HG02981 (cell line): ENCODE data around the gene KCNMB1.

Experiments used
- ATAC-seq: cut with Tn5 transposase; IDR thresholded peaks from one replicate; pipeline ENCODE4 v1.9.1; 2021; ENCODE audit warnings: mild to moderate bottlenecking, moderate library complexity; ENCODE audit not compliant: unreplicated experiment

Gene KCNMB1, protein sequence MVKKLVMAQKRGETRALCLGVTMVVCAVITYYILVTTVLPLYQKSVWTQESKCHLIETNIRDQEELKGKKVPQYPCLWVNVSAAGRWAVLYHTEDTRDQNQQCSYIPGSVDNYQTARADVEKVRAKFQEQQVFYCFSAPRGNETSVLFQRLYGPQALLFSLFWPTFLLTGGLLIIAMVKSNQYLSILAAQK

DNA sequence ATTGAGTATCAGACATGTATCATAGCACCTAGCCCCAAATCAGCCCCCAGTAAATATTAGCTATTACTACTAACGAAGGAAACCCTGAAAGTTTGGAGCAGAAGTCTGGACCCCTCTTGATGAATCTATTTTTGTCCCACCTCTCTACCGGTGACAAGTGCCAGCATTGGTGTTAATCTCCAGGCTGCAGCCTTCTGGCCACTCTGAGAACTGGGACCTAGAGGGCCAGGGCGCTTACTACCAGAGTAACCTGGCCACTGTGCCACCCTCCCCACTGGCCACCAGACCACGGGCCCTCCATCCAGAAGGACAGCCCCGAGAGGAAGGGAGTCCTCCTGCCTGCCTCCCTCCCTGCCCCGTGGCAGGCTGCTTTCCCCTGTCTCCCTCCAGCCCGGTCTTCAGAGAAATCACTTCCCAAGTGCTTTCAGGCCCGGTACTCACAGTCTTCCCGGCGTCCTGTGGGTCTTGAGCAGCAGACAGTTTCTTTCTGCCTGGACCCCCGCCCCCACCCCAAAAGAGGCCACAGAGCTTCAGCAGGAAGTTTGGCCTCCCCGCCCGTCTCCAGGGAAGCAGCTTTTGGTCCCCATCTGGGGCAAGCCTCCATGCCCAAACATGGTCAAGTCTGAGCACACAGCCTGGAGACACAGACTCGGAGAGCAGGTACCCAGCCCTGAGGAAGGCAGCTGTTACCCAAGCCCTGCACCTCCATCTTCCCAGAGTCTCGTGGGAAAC, at the start of gene KCNMB1:
KCNMB1 (minus strand) TSS at position 550 of the 732 bp plus-strand sequence. CDS start 3,920 bp downstream, outside the sequence.
- ATAC-seq = no peak

DNA sequence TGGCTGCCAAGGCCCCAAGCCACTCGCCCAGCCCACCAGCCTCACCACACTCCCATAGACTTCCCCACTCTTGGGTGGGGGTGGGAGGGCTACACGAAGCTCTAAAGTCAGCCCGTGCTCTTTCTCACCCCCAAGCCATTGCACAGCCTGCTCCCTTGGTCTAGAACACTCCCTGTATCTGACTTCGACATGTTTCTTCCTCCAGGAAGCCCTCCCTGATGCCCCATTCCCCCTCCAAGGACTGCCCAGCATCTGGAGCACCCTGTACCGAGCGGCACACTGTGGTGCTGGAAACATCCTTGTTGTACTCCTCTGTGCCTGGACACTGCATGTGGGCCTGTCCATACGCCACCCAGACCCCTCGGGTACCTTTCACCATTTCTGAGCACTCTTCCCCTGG, 49.4 kb upstream of the KCNMB1 start:
- no peak for ATAC-seq

DNA sequence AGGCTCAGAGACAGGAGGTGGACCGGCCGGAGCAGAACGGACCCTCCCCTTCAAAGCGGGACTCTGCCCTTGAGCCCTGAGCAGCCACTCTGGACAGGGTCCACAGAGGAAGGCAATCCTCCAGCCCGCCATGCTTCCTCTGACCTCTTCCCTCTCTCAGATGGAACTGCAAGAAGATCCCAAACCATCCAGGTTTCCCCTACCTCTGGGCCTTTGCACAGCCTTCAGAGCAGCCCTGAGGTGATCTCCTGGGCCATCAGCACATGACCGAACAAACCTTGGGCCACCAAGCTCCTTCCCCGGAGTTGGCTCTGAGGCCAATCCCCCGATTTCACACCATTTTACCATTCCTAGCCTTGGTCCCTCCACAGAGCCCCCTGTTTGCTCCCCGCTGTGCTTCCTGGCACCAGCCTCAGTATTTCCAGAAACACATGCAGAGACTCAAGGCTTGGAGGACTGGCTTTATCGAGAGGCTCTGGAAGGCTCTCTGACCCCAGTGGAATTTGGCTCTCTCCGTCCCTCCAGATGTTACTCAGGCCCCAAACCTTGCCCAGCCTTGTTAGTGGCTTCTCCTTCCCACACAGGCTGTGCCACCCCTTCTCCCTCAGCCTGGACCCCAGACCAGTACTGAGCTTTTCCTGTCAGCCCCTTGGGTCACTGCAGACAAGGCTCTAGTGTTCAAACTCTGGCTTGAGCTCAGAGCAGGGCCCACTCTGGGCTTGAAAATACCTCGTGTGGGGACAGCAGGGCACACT, 48.6 kb upstream of the KCNMB1 start:
- no peak for ATAC-seq

DNA sequence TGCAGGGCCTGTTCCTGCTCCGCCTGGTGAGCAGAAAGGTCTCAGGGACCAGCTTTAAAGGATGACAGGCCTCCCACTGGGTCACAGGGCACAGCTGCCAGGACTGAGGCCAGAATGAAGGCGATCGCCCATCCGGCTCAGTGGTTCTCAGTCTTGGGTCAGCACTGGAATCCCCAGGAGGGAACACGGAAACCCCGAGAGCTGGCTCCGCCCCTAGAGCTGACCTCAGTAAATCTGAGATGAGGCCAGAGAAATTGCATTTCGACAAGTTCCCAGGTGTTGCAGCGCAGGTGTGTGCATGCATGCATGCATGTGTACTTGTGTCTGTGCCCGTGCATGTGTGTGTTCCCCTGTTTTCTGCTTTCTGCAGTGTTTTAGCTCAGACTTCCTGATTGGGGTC, 47.2 kb upstream of the KCNMB1 start:
- ATAC-seq = no peak

DNA sequence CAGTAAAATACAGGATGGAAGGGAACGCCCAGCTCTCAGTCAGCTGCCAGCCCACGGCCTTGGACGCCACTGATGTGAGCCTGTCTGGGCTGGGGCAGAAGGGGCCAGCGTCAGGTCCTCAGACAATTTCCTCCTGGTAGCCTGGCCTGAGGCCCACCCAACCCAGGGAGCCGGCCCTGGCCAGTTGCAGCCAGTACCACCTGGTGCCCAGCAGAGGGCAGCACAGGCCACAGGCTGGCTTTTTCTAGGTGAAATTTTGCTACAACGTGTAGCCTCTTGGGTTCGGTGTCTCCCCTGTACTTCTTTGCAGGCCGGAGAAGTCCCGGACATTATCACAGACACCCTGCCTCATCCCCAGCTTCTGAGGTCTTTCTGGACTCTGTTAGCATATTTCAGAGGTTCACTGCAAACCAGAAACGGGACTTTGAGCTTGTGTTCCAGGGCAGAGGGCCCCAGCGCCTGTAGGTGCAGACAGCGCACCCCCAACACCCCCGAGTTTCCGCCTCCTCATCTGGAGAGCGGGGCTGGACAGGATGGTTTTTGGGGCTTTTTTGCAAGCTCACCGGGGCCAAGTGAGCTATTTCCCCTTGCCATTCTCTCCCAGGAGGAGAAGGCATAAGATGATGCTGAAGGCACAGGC, 45.9 kb upstream of the KCNMB1 start:
- ATAC-seq = peak; percentile 73

DNA sequence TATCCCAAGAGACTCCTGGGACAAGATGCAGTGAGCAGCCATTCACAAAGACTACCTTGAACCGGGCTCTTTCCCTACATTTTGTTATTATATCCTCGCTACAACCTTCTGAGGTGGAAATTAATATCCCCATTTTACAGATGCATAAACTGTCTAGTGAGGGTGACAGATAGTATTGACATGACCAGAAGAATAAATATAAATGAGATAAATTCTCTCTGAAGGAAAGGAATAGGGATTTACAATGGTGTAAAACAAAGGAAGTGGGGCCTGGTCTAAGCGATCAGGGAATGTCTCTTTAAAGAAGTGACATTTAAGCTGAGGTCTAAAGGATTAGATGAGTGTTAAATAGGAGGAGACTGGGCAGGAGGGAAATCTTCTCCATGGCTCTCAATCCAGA, 43.5 kb upstream of the KCNMB1 start:
- no peak for ATAC-seq

DNA sequence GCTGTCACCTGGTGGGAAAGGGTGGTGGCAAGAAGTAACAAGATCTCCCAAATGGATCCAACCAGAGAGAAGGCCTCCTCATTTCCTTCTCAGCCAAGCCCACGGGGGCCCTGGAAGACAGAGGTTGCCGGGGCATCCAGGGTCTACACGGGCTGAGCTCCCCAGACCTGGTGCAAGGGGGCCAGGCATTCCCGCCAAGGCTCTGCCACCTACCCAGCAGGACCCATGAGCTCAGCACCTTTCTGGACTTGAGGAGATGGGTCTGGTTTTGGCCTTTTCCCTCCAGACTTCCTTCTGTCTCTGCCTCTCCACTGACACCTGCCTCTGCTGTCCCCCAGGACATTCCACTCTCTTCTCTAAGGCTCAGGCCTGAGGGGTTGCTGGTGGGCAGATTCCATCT, 42.4 kb upstream of the KCNMB1 start:
- ATAC-seq = no peak

DNA sequence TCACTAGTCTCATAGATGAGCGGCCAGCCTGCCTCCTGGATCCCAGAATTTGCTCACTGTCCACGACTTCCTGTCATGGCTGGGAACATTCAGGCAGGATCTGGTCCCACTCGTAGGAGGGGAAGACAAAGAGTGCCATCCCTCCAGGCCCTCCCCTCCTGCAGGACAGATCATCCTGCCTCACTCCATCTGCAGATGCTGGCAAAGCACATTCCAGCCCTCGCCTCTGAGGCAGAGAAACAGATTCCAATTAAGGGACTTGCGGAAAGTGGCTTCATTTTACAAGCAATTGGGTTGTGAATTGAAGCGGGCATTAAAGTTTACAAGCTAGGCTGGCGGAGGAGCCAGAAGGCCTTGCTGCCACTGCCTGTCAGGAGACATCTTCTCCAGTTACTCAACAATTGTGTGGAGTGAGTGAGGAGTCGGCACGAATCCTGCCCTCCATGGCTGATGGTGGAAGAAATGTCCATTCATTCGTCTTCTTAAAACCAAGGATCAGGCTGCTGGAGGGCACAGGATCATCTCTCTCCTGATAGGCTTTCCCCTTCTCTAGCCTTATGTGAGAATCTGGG, 41.8 kb upstream of the KCNMB1 start:
- ATAC-seq = no peak

DNA sequence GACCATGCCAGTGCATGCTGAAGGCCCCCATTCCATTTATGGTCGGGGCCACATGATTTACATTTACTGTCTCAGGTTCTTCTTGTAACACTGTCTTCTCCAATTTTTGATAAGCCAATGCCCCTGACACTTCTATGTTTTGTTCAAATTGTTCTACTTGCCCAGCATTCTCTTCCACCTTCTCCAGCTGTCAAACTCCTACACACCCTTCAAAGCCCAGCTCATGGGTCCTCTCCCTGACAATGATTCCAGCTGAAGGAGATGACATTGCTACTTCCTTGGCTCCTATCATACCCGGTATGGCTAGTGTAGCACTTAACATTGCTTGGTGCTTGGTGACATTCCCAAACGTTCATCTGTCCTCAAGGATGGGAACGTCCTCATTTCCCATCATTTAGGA, 41.1 kb upstream of the KCNMB1 start:
- no peak for ATAC-seq

DNA sequence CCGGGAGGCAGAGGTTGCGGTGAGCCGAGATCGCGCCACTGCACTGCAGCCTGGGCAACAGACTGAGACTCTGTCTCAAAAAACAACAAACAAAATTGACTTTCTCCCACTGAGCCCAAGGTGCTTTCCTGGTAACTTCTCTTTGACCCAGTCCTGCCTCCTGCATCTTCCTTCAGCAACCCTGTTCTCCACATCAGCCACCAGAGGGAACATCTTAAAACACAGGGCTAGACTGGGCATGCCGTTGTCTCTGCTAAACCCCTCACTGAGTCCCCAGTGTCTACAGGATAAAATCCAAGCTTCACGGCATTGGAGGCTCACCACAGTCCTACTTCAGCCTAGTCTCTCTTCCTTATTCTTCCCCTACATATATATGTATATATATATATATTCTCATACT, 39.8 kb upstream of the KCNMB1 start:
- no peak for ATAC-seq

DNA sequence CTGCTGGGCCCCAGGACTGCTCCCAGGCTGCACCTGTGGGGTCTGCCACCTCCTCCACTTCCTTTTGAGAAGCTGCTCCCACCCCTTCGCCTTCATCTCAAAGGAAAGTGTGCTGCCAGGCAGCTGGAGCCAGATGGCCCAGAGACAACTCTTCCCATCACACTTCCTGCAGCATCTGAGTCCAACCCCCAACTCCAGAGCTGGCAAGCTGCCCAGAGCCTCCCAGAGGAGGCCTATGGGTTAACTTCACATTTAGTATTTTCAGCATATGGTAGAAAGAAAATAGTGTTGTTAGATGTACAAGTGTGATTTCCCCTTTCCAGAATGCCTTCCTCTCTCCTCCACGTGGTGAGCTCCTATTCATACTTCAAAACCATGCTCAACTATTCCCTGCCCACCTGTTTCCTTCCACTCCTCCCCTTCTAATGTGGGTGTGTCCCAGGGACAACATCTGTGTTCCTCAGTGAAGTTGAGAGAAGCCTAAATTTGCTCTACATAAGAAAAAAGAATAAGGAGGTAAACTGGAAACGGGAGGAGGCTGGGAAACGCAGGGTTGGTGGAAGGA, 38.6 kb upstream of the KCNMB1 start:
- no peak for ATAC-seq

DNA sequence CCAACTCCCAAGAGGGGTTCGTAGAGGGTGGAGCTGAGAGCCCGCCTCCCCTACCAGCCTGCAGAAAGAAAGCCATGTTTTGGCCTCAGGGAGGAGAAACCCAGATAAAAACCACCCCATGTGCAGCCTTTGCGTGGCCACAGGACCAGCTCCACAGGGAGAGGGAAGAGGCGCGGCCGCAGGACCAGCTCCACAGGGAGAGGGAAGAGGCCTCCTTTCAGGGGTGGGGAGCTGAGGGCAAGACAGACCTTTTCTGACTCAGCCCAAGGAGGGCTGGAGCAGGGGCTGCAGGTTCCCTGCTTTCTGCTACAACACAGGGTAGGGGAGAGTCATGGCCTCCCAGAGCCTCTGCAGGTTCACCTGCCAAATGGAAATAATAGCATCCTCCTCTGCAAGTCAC, 37.6 kb upstream of the KCNMB1 start:
- no peak for ATAC-seq

DNA sequence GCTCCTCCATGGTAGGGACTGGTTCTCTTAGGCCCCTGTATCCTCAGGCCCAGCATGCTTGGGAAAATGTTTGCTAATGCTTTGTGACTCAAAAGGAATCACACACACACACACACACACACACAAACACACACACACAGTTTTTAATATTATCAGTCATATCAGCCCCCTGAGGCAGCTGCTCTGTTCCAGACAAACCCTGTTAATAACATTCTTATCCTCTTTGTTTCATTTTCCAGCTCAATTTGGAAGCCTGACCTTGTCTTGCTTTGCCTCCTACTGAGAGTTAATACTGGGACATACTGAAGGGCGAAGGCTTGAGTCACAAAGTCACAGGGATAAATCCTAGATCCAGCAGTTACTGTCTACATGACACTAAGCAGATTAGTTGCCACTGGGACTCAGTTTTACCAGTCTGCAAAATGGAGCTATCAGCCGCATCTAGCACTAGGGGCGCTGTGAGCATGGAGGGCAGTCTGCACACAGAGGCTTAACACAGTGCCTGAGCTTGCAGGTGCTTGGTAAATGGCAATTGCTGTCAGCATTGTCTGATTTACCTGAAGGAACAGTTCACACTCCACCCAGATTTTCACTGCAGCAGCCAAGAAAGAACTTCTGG, 37.1 kb upstream of the KCNMB1 start:
- ATAC-seq = no peak

DNA sequence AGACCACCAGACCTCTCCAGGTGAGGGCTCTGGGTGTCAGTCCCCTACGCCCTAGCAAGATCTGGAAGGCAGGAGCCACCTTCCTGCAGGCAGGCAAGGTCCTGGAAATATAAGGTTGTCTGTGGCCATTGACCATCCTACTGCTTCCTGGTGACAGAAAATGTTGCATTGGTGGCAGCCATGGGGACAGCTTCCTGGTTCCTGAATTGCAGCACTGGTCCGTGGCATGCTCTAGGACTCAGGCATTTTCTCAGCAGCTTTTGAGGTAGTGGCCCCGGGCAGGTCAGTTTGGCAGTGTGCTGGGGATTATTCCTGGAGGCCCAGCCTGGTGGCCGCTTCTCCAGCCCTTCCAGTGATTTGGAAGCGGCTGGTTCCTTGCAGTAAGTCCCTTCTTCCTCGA, 36.6 kb upstream of the KCNMB1 start:
- no peak for ATAC-seq

DNA sequence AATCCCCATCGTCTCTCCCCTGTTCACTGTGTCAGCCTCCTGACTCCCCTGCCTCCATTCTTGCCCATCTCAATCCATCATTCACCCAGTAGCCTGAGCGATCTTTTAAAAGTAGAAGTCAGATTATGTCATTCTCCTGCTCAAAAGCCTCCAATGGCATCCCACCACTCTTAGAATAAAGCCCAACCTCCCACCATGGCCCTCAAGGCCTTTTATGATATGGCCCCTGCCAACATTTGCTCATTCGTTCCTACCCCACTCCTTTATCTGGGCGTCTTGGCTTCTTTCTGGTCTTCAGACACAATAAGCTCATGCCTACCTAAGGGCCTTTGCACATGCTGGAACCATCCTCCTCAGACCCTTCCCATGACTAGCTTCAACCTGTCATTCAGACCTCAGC, 35.5 kb upstream of the KCNMB1 start:
- ATAC-seq = no peak

DNA sequence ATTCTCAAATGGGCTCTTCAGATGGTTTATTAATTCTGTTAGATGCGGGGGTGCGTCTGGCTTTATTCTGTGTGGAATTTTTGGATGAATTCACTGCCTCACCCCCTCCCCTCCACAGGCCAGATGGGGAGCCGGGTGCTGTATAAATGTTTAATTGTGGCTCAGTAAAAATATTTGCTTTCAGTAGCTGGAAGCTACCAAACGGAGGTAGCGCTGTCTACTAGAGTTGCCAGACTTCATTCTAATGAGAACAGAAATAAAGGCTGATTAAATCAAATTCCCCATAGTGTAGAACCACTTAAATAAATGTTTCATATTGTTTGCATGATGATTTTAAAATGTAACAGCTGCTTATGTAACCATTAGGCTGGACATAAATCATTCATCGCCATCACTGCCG, 34.5 kb upstream of the KCNMB1 start:
- ATAC-seq = no peak

DNA sequence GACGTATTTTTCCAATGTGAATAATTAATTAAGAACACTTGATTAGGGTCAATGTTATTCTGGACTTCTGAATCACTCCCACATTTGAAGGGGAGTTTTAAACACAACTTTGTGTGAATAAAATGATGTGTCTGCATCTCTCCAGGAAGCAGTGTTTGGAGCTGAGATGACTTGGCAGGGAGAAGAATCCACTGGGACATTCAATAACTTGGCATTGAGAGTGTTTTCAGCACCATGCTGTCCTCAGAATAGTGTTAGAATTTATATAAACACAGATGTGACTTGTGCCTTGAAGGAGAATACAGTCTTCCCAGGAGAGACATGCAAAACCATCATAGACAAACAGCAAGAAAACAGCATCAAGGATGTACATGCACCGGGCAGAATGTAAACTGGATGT, 32.7 kb upstream of the KCNMB1 start:
- no peak for ATAC-seq

DNA sequence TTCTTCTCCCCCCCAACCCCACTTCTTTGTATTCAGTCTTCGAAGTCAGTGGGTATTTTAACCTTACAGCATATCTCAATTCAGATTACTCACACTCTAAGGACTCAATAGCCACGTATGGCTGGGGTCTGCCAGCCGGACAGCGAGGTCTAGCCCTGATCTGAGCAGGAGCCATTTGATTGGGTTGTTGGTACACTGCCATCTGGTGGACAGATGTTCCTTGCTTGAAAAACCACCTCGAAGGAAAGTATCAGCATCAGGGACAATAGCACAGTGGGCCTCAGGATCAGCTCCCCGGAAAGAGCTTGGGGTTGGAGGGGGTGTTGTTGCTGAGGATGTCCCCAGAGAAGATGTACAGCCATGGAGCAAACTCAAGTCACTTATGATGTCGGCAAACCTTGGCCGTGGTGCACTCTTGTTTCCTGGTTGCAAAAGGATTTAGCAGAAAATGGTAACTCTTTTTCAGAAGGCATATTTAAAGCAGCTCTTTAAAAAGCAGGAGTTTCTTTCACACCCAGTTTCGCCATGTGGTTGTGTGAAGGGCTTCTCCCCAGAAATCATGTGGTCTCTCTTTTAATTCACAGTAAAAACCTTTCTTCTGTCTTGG, 31.7 kb upstream of the KCNMB1 start:
- peak; percentile 73 for ATAC-seq

DNA sequence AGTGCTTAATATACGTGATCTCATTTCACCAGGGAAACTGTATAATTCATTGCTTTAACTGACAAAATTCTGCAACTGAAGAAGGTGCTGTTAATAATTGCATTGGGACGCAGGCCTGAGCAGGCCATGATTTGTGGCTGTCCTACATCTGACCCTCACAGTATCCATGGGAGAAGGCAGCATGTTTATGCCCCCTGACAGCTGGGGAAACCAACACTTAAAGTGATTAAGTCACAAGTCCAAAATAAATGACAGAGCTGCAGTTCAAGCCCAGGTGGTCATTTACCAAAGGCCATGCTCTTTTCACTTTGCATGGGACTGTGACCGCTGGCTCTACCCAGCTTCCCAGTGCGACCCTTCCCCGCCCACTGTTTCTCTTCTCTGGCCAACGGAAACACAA, 30.5 kb upstream of the KCNMB1 start:
- no peak for ATAC-seq

DNA sequence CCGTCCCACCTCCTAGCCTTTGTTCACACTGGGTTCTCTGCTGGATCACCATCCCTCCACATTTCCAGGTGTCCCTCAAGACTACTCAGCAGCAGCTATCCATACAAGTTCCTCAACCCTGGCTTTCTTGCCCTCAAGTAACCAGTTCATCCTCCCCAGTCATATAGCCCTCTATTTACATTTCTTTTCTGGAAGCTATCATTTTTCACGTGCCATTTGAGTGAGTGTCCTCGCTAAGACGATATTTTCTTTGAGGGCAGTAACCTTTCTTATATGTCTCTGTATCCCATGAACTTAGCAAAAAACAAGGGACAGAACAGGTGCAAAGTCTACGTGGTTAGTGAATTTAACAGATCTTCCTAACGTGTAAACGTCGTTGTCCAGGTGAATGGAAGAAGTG, 29.6 kb upstream of the KCNMB1 start:
- no peak for ATAC-seq
